Ascending aorta (tissue), 2 donors: Measurements from ENCODE around the gene CORO1C. TPM values are rescaled to one million over a fixed set of nuclear protein-coding genes. Genes with fewer than 3 reads are reported as not detected.

Experiments used
- DNase-seq, 2 donors: peaks; one replicate each; pipeline ENCODE4 v3.0.0-alpha.2; 2019; ENCODE audit warnings: low spot score in 2 of 2
- H3K27ac ChIP-seq, 2 donors: fragments of 200-600 bp; sonication (generic); one replicate each; pipeline ENCODE4 v1.5.1; 2016 to 2017; ENCODE audit warnings: mild to moderate bottlenecking in 1 of 2
- H3K27me3 ChIP-seq: fragments of 200-600 bp; sonication (generic); one replicate; pipeline ENCODE4 v1.5.1; 2017
- H3K36me3 ChIP-seq, 2 donors: fragments of 200-600 bp; sonication (generic); one replicate each; pipeline ENCODE4 v1.5.1; 2016
- H3K4me1 ChIP-seq, 2 donors: fragments of 200-600 bp; sonication (generic); one replicate each; pipeline ENCODE4 v1.5.1; 2016 to 2017; ENCODE audit warnings: mild to moderate bottlenecking in 1 of 2
- H3K4me3 ChIP-seq, 2 donors: fragments of 200-600 bp; sonication (generic); one replicate each; pipeline ENCODE4 v1.5.1; 2016 to 2017; ENCODE audit warnings: mild to moderate bottlenecking in 1 of 2
- H3K9me3 ChIP-seq, 2 donors: fragments of 200-600 bp; sonication (generic); one replicate each; pipeline ENCODE4 v1.5.1; 2016
- CTCF ChIP-seq, 3 experiments: fragments of 200-600 bp in 2 of 3; fragments of 450-650 bp in 1 of 3; sonication (generic) in 2 of 3; IDR thresholded peaks; one replicate each; pipeline ENCODE4 v1.5.1; 2016 to 2019; ENCODE audit warnings: antibody characterized with exemption in 3 of 3, mild to moderate bottlenecking in 1 of 3, moderate library complexity in 1 of 3
- intact Hi-C: fragments of 100-400 bp; cut with DNase I; formaldehyde crosslinking; loops from one replicate; pipeline ENCODE4 v1.15.1; 2023
- total RNA-seq: library from RNA; depleted of rRNA; stranded (reverse); fragments of >200 nt; gene quantifications from one replicate; pipeline ENCODE4 v1.1.0, GENCODE V29; 2016

Gene CORO1C
- total RNA-seq, 1 donor from 2014 or later = 106 TPM

GRCh38 chr12:108697905-108698304, 33.4 kb downstream of the CORO1C start:
- TF ChIP-seq CTCF (IDR thresholded peaks at IDR 0.05) = no peak
- intact Hi-C loops = no loop called here
- Histone ChIP-seq H3K4me1 (peaks cover 4 to 56% of the 10 kb centered on the region in 2 donors), H3K4me3 (no peak overlapping the region), H3K27me3 (no peaks in the 10 kb centered on the region), H3K9me3 (no peaks in the 10 kb centered on the region), H3K27ac (peak overlapping the region; percentile 67 to 85), H3K36me3 (peaks cover 13 to 23% of the 10 kb centered on the region in 2 donors)
- DNase-seq = no peak

GRCh38 chr12:108696996-108697290, 34.4 kb downstream of the CORO1C start:
- Histone ChIP-seq H3K4me1 (peaks cover 7 to 56% of the 10 kb centered on the region in 2 donors), H3K27me3 (no peaks in the 10 kb centered on the region), H3K36me3 (peaks cover 13 to 23% of the 10 kb centered on the region in 2 donors), H3K27ac (peak overlapping the region; percentile 67 to 85), H3K4me3 (no peak overlapping the region), H3K9me3 (no peaks in the 10 kb centered on the region)
- no peak for DNase-seq
- no peak for TF ChIP-seq CTCF (IDR thresholded peaks at IDR 0.05)
- intact Hi-C loops = no loop called here

- Histone ChIP-seq H3K27me3 (no peaks in the 10 kb centered on the region), H3K4me3 (no peak overlapping the region), H3K36me3 (peaks cover 13 to 23% of the 10 kb centered on the region in 2 donors), H3K9me3 (no peaks in the 10 kb centered on the region), H3K4me1 (peaks cover 6 to 56% of the 10 kb centered on the region in 2 donors), H3K27ac (peak overlapping the region; percentile 67 to 85)
- intact Hi-C loops = no loop called here
- DNase-seq = no peak
- TF ChIP-seq CTCF (IDR thresholded peaks at IDR 0.05) = no peak
Observed at GRCh38 chr12:108696111-108696995, 35.0 kb downstream of the CORO1C start.

GRCh38 chr12:108694812-108695278, 36.5 kb downstream of the CORO1C start:
- Histone ChIP-seq H3K27me3 (no peaks in the 10 kb centered on the region), H3K36me3 (peaks cover 13 to 19% of the 10 kb centered on the region in 2 donors), H3K9me3 (no peaks in the 10 kb centered on the region), H3K4me3 (peak overlapping the region in 1 of 2 donors; percentile 9), H3K4me1 (peaks cover 15 to 64% of the 10 kb centered on the region in 2 donors), H3K27ac (peak overlapping the region; percentile 67 to 85)
- intact Hi-C loops = no loop called here
- no peak for DNase-seq
- no peak for TF ChIP-seq CTCF (IDR thresholded peaks at IDR 0.05)

GRCh38 chr12:108693751-108694150, 37.6 kb downstream of the CORO1C start:
- H3K9me3 ChIP-seq = no peaks in the 10 kb centered on the region
- TF ChIP-seq CTCF (IDR thresholded peaks at IDR 0.05) = no peak
- intact Hi-C loops = no loop called here
- peaks cover 6 to 8% of the 10 kb centered on the region in 2 donors for H3K36me3 ChIP-seq
- peaks cover 15 to 69% of the 10 kb centered on the region in 2 donors for H3K4me1 ChIP-seq
- H3K4me3 ChIP-seq = no peak overlapping the region
- no peaks in the 10 kb centered on the region for H3K27me3 ChIP-seq
- DNase-seq = no peak
- H3K27ac ChIP-seq = peak overlapping the region; percentile 95 to 97
